GM23338 (cell line): ENCODE results near the gene C6orf15. TPM values are rescaled to one million over a fixed set of nuclear protein-coding genes. Genes with fewer than 3 reads are reported as not detected.

Source experiments
- ATAC-seq: fragments of 200-7000 bp; cut with Tn5 transposase; 3 replicates; pipeline ENCODE4 v1.9.1; 2020
- DNase-seq: peaks from one replicate; pipeline ENCODE4 v3.0.0-alpha.2; 2015; ENCODE audit warnings: low spot score
- H2AFZ ChIP-seq: fragments of 200-600 bp; sonication (generic); 2 replicates; pipeline ENCODE4 v1.8.0; 2016; ENCODE audit warnings: antibody characterized with exemption, mild to moderate bottlenecking, moderate library complexity
- H3F3A ChIP-seq: fragments of 200-600 bp; sonication (generic); replicated peaks from 2 replicates; pipeline ENCODE4 v1.8.0; 2017; ENCODE audit warnings: antibody characterized with exemption, mixed run types, low read depth
- H3K27ac ChIP-seq: fragments of 200-600 bp; sonication (generic); 2 replicates; pipeline ENCODE4 v1.6.1; 2016; ENCODE audit warnings: low read depth
- H3K27me3 ChIP-seq: fragments of 200-600 bp; sonication (generic); 2 replicates; pipeline ENCODE4 v1.8.0; 2016; ENCODE audit warnings: mild to moderate bottlenecking, mixed run types, moderate library complexity; ENCODE audit not compliant: insufficient read depth
- H3K36me3 ChIP-seq: fragments of 200-600 bp; sonication (generic); 2 replicates; pipeline ENCODE4 v1.8.0; 2016; ENCODE audit warnings: mild to moderate bottlenecking; ENCODE audit not compliant: insufficient read depth
- H3K4me1 ChIP-seq: fragments of 200-600 bp; sonication (generic); 2 replicates; pipeline ENCODE4 v1.8.0; 2016; ENCODE audit warnings: mild to moderate bottlenecking, moderate library complexity; ENCODE audit not compliant: insufficient read depth
- H3K4me2 ChIP-seq: fragments of 200-600 bp; sonication (generic); 2 replicates; pipeline ENCODE4 v1.7.1; 2017; ENCODE audit warnings: mixed run types
- H3K4me3 ChIP-seq: fragments of 200-600 bp; sonication (generic); 2 replicates; pipeline ENCODE4 v1.6.1; 2016; ENCODE audit warnings: mixed run types
- H3K79me2 ChIP-seq: fragments of 200-600 bp; sonication (generic); replicated peaks from 2 replicates; pipeline ENCODE4 v1.8.0; 2017; ENCODE audit warnings: mild to moderate bottlenecking; ENCODE audit not compliant: insufficient read depth
- H3K9me2 ChIP-seq: fragments of 200-600 bp; sonication (generic); 2 replicates; pipeline ENCODE4 v1.8.0; 2017; ENCODE audit not compliant: insufficient read depth
- H4K20me1 ChIP-seq: fragments of 200-600 bp; sonication (generic); replicated peaks from 2 replicates; pipeline ENCODE4 v1.8.0; 2017; ENCODE audit warnings: mild to moderate bottlenecking; ENCODE audit not compliant: insufficient read depth
- H3K27ac Mint-ChIP-seq: 2 replicates; pipeline ENCODE4 v1.8.0; 2020; ENCODE audit warnings: inconsistent platforms, mild to moderate bottlenecking, moderate library complexity, mixed read lengths
- H3K27me3 Mint-ChIP-seq: 3 replicates; pipeline ENCODE4 v1.8.0; 2022; ENCODE audit warnings: low read depth, mild to moderate bottlenecking, moderate library complexity, mixed read lengths, inconsistent platforms; ENCODE audit not compliant: insufficient read depth, poor library complexity
- H3K36me3 Mint-ChIP-seq: 3 replicates; pipeline ENCODE4 v1.8.0; 2021; ENCODE audit warnings: low read depth, mild to moderate bottlenecking, inconsistent platforms, moderate library complexity, mixed read lengths
- H3K4me1 Mint-ChIP-seq: 3 replicates; pipeline ENCODE4 v1.8.0; 2020; ENCODE audit warnings: mild to moderate bottlenecking, inconsistent platforms, mixed read lengths
- H3K4me3 Mint-ChIP-seq: 3 replicates; pipeline ENCODE4 v1.8.0; 2021; ENCODE audit warnings: moderate library complexity, mild to moderate bottlenecking, inconsistent platforms, mixed read lengths
- H3K9me3 Mint-ChIP-seq: 3 replicates; pipeline ENCODE4 v1.8.0; 2020; ENCODE audit warnings: moderate library complexity, mild to moderate bottlenecking, inconsistent platforms, mixed read lengths
- CREB1 ChIP-seq: fragments of 250-450 bp; sonication (Bioruptor Pico); IDR thresholded peaks from 2 replicates; pipeline ENCODE4 v1.5.0; 2020; ENCODE audit warnings: low read depth, mild to moderate bottlenecking, moderate library complexity
- EZH2 ChIP-seq: fragments of 200-600 bp; sonication (generic); IDR thresholded peaks from one replicate; pipeline ENCODE4 v1.8.0; 2017; ENCODE audit warnings: antibody characterized with exemption, mild to moderate bottlenecking, low read depth; ENCODE audit not compliant: unreplicated experiment
- JUNB ChIP-seq: IDR thresholded peaks from one replicate; pipeline ENCODE4 v1.6.1; 2016; ENCODE audit warnings: antibody characterized with exemption; ENCODE audit not compliant: unreplicated experiment
- NANOG ChIP-seq: IDR thresholded peaks from 2 replicates; pipeline ENCODE4 v1.6.1; 2016; ENCODE audit warnings: antibody characterized with exemption, borderline replicate concordance
- POLR2AphosphoS5 ChIP-seq: IDR thresholded peaks from 2 replicates; pipeline ENCODE4 v1.6.1; 2016; ENCODE audit warnings: antibody characterized with exemption, low read depth
- ZNF114 ChIP-seq: fragments of 250-450 bp; sonication (Bioruptor Pico); IDR thresholded peaks from 2 replicates; pipeline ENCODE4 v1.5.0; 2020; ENCODE audit warnings: mild to moderate bottlenecking, moderate library complexity
- polyA plus RNA-seq: library from polyadenylated mRNA; unstranded; fragments of >200 nt; fragmentation: Nextera tagmentation; extraction: Ambion mirVana; gene quantifications from 2 replicates; pipeline ENCODE4 v1.2.1, GENCODE V29; 2016
- total RNA-seq: library from RNA; depleted of rRNA; stranded (reverse); fragments of >200 nt; shearing (Covaris generic); gene quantifications from 2 replicates; pipeline ENCODE4 v1.2.3, GENCODE V29; 2014
- TF ChIP-seq, protein P1 (sequence below), 2 experiments: fragments of 200-600 bp in 1 of 2; sonication (generic) in 1 of 2; conservative IDR thresholded peaks; 2 replicates each; pipeline versions ENCODE4 v1.5.1 to v1.6.1; 2016 to 2017; ENCODE audit warnings: antibody characterized with exemption in 2 of 2, low read depth in 2 of 2, mild to moderate bottlenecking in 2 of 2, moderate library complexity in 1 of 2
- TF ChIP-seq, protein P2 (sequence below): IDR thresholded peaks from one replicate; pipeline ENCODE4 v1.6.1; 2018; ENCODE audit warnings: antibody characterized with exemption; ENCODE audit not compliant: unreplicated experiment
- TF ChIP-seq, protein P3 (sequence below): IDR thresholded peaks from 2 replicates; pipeline ENCODE4 v1.6.1; 2016; ENCODE audit warnings: antibody characterized with exemption

The C6orf15 gene
- total and polyA plus RNA-seq, 2 experiments from 2014 or later: not detected

DNA sequence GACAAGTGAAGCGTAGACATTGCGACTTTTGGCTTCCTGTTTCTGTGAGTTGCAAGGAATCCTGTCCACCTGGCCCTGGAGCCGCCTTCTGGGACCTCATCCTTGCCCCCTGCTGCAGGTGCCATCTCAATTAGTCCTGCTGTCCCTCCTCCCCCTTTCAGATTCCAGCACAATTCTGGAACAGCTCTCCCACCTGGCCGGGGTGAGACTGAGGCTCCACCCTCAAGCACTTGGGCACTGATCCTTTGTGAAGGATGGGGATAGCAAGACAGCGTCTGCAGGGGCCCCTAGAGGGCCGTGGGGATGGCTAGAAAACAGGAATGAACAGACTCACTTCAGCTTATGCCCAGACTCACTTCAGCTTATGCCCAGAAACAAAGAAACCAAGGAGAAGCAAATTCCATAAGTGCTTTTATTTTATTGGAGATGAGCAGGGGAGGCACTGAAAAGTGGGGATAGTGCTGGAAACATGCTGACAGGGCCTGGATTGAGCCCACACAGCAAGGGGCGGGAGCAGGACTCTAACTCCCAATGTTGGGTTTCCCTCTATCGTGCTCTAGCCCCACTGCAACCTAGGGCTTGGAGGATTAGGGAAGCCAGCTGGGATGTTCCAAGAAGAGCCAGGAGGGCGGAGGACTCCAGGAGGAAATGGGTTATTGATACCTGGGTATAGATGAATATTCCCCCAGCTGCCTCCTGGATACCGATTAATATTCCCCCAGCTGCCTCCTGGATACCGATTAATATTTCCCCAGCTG, 1.4 kb downstream of the C6orf15 start:
- Histone ChIP-seq H3K27me3 (no peaks in the 10 kb centered on the region), H3K79me2 (no peaks in the 10 kb centered on the region), H4K20me1 (no peaks in the 10 kb centered on the region), H3K27ac (no peak overlapping the region), H3K4me2 (peak overlapping the region; percentile 27; the same call in 1 of the 2 replicates), H3F3A (no peaks in the 10 kb centered on the region), H3K4me3 (no peak overlapping the region), H3K36me3 (no peaks in the 10 kb centered on the region), H3K4me1 (peaks cover 16% of the 10 kb centered on the region), H3K9me2 (peaks cover 7% of the 10 kb centered on the region; the same call in 1 of the 2 replicates), H2AFZ (no peak overlapping the region; the same call in 1 of the 2 replicates)
- Mint-ChIP-seq H3K4me1 (peaks cover 39% of the 10 kb centered on the region), H3K9me3 (no peaks in the 10 kb centered on the region; the same call in 2 of the 3 replicates), H3K27me3 (peaks cover 16% of the 10 kb centered on the region), H3K36me3 (no peaks in the 10 kb centered on the region; the same call in 2 of the 3 replicates), H3K4me3 (no peak overlapping the region), H3K27ac (no peak overlapping the region; the same call in 1 of the 2 replicates)
- DNase-seq (peak; percentile 47), ATAC-seq (peak; percentile 70)
- TF ChIP-seq, protein P1, sequence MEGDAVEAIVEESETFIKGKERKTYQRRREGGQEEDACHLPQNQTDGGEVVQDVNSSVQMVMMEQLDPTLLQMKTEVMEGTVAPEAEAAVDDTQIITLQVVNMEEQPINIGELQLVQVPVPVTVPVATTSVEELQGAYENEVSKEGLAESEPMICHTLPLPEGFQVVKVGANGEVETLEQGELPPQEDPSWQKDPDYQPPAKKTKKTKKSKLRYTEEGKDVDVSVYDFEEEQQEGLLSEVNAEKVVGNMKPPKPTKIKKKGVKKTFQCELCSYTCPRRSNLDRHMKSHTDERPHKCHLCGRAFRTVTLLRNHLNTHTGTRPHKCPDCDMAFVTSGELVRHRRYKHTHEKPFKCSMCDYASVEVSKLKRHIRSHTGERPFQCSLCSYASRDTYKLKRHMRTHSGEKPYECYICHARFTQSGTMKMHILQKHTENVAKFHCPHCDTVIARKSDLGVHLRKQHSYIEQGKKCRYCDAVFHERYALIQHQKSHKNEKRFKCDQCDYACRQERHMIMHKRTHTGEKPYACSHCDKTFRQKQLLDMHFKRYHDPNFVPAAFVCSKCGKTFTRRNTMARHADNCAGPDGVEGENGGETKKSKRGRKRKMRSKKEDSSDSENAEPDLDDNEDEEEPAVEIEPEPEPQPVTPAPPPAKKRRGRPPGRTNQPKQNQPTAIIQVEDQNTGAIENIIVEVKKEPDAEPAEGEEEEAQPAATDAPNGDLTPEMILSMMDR (conservative IDR thresholded peaks at IDR 0.05; ENCODE audit: low read depth in 2 of 2): peak; percentile 20 to 24; a peak in 3 of 4 replicates
- TF ChIP-seq, protein P2, sequence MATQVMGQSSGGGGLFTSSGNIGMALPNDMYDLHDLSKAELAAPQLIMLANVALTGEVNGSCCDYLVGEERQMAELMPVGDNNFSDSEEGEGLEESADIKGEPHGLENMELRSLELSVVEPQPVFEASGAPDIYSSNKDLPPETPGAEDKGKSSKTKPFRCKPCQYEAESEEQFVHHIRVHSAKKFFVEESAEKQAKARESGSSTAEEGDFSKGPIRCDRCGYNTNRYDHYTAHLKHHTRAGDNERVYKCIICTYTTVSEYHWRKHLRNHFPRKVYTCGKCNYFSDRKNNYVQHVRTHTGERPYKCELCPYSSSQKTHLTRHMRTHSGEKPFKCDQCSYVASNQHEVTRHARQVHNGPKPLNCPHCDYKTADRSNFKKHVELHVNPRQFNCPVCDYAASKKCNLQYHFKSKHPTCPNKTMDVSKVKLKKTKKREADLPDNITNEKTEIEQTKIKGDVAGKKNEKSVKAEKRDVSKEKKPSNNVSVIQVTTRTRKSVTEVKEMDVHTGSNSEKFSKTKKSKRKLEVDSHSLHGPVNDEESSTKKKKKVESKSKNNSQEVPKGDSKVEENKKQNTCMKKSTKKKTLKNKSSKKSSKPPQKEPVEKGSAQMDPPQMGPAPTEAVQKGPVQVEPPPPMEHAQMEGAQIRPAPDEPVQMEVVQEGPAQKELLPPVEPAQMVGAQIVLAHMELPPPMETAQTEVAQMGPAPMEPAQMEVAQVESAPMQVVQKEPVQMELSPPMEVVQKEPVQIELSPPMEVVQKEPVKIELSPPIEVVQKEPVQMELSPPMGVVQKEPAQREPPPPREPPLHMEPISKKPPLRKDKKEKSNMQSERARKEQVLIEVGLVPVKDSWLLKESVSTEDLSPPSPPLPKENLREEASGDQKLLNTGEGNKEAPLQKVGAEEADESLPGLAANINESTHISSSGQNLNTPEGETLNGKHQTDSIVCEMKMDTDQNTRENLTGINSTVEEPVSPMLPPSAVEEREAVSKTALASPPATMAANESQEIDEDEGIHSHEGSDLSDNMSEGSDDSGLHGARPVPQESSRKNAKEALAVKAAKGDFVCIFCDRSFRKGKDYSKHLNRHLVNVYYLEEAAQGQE: no peak

DNA sequence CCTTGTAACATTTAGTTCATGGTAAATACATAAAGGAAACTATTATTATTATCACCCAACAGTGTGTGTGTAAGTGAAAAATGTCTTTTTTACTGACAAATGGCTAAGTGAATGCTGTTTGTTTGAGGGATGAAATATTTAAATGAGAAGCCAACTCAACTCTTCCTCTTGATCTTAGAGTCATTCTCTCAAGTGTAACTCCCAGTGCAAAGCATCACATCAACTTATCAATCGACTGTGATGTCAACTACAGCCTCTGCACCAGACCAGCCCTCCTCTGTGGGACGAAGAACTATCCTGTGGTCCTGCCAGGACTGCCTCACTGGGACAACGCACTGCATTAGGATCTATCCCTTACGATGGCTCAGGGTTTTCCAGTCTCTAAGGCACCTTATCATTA, 5.3 kb downstream of the C6orf15 start:
- no peak overlapping the region for H3K4me3 Mint-ChIP-seq
- ATAC-seq: no peak
- TF ChIP-seq CREB1 (CRISPR knock-in tag) (no peak), JUNB (no peak), NANOG (no peak), POLR2AphosphoS5 (no peak), ZNF114 (CRISPR knock-in tag) (no peak), EZH2 (no peak)
- TF ChIP-seq, protein P3, sequence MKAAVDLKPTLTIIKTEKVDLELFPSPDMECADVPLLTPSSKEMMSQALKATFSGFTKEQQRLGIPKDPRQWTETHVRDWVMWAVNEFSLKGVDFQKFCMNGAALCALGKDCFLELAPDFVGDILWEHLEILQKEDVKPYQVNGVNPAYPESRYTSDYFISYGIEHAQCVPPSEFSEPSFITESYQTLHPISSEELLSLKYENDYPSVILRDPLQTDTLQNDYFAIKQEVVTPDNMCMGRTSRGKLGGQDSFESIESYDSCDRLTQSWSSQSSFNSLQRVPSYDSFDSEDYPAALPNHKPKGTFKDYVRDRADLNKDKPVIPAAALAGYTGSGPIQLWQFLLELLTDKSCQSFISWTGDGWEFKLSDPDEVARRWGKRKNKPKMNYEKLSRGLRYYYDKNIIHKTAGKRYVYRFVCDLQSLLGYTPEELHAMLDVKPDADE: no peak
- TF ChIP-seq, protein P2: no peak
- Histone ChIP-seq H3K27ac (no peak overlapping the region), H2AFZ (no peak overlapping the region), H3K27me3 (no peaks in the 10 kb centered on the region), H3K4me2 (no peak overlapping the region), H3F3A (0 out of 2 replicates have a peak, but pooled peaks cover under 1% of the 10 kb centered on the region), H3K9me2 (no peaks in the 10 kb centered on the region), H3K4me3 (no peak overlapping the region), H4K20me1 (no peaks in the 10 kb centered on the region), H3K4me1 (peaks cover 10% of the 10 kb centered on the region), H3K36me3 (no peaks in the 10 kb centered on the region), H3K79me2 (no peaks in the 10 kb centered on the region)
- no peak for DNase-seq
- H3K4me1 Mint-ChIP-seq: peaks cover 18% of the 10 kb centered on the region
- H3K27me3 Mint-ChIP-seq: peaks cover 17% of the 10 kb centered on the region
- no peaks in the 10 kb centered on the region for H3K9me3 Mint-ChIP-seq
- H3K36me3 Mint-ChIP-seq: no peaks in the 10 kb centered on the region
- H3K27ac Mint-ChIP-seq: no peak overlapping the region
